ENCODE results near the gene DAGLB.

The DAGLB gene

DNA sequence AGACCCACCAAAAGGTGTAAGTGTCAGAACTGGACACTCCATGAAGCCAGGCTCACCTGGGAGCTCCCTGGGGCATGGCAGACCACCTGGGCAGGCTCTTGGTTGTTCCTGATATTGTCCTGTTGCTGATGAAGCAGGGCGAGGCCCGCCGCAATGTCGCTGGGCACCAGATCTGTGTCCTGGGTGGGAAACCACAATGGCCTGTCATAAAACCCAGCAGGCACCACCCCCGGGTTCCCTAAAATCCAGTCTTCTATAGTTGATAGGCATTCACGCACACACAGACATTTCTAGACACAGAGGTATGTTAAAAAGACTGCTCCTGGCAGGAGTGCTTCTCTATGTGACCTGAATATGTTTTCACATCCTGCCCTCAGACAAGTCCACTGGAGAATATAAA is 15.0 kb downstream of the DAGLB start:
- in situ Hi-C loops (cut with HindIII; ENCODE audit: low sequenced_read_pairs) = no loop called here

DNA sequence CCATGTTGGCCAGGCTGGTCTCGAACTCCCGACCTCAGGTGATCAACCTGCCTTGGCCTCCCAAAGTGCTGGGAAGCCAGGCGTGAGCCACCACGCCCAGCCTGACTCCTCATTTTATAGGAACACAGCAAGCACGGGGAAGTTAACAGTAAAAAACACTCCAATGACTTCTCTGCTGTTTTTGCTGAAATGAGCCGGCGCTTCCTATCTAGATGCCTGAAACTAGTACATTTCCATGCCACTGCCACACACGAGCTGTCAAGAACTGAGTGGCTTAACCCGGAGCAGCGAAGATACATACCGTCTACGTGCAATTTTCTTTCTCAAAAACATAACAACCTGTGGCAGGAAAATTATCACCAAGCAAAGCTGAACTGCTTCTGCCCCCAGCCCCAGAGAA is 16.8 kb downstream of the DAGLB start:
- in situ Hi-C loops (cut with HindIII; ENCODE audit: low sequenced_read_pairs) = no loop called here

DNA sequence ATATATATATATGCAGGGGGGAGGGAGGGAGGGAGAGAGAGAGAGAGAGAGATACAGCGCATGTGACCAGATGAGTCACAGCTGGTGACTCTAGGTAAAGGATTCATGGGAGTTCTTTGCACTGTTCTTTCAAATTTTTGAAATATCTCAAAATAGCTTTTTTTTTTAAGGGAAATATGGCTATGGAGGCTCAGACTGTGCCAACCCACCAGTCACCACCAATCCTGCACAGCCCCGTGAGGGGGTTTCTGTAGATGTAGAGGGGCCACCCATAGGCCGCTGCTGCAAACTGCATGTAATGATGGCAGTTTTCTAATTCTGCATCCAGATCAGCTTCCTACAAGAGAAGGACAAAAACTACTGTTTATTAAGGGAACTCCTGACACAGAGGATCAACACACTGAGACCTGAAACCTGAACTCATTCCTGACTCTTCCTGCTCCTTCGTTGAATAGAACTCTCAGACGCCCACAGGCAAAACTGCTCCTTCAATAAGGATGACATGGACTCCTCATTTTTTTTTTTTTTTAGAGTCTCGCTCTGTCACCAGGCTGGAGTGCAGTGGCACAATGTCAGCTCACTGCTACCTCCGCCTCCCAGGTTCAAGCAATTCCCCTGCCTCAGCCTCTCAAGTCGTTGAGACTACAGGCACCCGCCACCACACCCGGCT is 17.3 kb downstream of the DAGLB start:
- in situ Hi-C loops (cut with HindIII; ENCODE audit: low sequenced_read_pairs) = no loop called here

DNA sequence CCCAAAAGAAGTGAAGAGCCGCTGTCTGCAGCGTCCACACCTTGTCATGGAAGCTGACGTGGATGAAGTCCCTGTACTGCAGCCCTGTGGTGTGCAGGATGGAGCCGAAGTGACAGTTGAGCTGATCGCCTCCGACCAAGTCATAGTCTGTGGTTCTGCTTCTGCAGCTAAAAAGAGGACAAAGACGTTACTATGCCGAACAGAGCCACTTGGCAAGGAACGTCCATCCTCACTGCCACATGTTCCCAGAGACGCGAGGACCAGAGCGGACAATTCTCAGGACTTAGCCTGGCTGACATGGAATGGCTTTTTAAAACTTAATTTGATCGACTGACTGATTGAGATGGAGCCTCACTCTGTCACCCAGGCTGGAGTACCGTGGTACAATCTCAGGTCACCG is 21.8 kb downstream of the DAGLB start:
- in situ Hi-C loops (cut with HindIII; ENCODE audit: low sequenced_read_pairs) = no loop called here

DNA sequence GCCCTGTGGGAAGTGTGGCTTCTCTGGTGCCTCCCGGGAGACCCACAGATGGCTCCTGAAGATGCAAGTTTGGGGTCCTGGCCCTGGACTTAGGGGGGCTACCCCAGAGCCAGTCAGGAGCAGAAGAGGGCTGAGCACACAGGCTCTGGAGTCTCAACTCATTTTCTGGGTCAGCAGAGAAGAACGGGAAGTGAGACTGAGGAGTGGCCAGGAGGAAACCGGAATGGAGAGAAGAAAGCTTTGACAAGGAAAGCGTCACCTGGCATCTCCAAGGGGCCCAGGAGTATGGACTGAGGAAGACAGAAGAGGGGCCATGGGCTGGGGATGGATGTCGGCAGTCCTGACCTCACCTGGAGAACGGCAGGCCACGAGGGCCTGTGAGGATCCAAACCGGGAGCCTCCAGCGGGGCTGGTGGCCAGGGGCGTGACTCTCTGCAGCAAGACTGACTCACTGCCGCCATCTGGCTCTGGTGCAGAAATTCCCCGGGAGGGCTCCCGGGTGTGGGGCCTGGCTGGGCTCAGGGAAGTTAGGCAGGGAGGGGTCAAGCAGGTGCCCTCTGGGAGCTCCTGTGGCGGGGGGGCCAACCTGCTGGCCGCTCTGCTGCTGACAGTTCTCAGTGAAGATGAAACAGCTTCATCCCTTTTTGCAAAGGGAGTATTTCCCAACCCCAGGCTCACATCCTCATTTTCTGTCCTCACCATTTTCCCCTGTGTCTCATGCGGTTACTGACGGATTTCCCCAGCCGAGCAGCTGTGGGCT is 23.6 kb downstream of the DAGLB start:
- in situ Hi-C loops (cut with HindIII; ENCODE audit: low sequenced_read_pairs) = no loop called here

DNA sequence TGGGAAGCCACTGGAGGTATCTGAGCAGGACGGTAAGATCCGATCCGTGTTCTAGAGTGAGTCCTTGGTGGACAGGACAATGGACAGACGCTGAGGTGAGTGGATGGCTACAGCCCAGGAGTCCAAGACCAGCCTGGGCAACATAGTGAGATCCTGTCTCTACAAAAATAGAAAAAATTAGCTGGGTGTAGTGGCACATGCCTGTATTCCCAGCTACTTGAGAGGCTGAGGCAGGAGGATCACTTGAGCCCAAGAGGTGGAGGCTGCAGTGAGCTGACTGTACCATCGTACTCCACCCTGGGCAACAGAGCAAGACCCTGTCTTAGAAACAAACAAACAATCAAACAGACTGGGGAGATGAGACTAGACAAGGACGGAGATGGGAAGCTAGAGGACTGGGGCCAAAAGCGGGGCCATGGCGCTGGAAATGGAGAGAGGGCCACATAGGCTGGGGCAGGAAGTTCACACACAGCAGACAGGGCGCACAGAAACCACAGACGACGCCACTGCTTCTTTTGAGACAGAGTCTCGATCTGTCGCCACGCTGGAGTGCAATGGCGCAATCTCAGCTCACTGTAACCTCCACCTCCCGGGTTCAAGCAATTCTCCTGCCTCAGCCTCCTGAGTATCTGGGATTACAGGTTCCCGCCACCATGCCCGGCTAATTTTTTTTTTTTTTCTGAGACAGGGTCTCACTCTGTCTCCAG is 24.7 kb downstream of the DAGLB start:
- in situ Hi-C loops (cut with HindIII; ENCODE audit: low sequenced_read_pairs) = no loop called here

DNA sequence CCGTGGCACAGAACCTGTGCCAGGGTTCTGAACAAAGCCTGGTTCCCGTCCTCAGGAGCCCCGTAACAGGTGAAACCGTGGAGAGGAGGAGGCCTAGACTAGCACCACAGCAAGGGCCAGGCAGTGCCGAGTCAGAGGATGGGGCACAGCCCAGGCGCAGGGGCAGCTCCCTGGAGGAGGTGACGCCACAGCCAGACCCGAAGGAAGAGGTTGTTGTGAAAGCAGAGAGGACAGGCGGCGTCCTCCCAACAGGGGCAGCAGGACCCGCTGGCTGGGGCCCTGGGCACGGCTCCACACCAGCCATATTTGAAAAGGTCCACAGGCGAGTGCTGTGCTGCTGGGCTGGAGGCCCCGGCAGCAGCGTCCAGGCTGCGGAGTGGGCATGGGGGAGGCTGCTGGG is 25.7 kb downstream of the DAGLB start:
- in situ Hi-C loops (cut with HindIII; ENCODE audit: low sequenced_read_pairs) = no loop called here

DNA sequence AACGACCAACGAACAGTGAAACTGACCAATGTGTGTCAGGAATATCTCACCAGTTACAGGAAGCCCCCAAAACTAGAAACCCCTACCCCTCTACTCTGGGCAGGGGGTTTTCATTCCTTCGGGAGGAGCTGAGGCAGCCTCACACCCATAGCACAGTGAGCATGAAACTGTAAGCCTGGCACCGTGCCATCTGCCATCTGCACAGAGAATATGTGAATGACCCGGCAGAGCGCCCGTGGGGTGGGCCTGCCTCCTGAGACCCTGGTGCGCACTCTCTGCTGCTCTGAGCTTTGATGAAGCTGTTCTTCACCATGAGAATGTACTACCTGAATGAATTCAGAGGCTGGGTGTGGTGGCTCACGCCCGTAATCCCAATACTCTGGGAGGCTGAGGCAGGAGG is 27.1 kb downstream of the DAGLB start:
- in situ Hi-C loops (cut with HindIII; ENCODE audit: low sequenced_read_pairs) = no loop called here

DNA sequence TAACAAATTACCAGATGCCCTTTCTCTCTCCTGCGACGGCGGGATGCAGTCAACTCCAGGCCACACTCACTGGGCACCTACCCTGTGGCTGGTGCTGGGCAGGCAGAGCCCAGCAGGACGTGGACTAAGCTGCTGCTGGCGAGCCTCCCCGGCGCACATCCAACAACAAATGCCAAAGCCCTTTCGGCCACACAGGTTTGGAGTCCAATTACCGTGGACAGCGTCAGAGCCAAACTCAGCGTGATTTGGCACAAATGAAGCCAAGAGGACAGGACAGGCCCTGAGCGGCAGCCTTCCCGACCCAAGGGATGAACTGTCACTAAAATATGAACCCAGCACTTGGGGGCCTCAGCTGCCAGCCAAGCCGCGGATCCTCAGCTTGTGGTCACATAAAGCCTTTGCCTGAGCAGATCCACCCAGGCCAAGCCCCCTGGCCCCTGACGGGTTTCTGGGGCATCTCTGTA is 28.4 kb downstream of the DAGLB start:
- in situ Hi-C loops (cut with HindIII; ENCODE audit: low sequenced_read_pairs) = no loop called here

DNA sequence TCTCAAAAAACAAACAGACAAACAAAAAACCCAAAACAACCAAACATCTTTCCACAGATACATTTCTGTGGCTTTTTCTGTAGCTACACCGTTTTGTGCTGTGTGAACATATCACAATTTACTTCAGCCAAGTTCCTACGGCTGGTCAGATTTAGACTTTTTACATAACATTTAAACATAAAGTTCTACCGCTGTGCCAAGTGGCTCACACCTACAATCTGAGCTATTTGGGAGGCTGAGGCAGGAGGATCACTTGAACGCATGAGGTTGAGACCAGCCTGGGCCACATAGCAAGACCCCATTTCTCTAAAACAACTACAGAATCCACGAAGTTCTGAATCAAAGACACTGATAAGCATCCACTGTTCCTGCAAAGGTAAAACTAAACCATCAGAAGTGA is 30.3 kb downstream of the DAGLB start:
- in situ Hi-C loops (cut with HindIII; ENCODE audit: low sequenced_read_pairs) = no loop called here

DNA sequence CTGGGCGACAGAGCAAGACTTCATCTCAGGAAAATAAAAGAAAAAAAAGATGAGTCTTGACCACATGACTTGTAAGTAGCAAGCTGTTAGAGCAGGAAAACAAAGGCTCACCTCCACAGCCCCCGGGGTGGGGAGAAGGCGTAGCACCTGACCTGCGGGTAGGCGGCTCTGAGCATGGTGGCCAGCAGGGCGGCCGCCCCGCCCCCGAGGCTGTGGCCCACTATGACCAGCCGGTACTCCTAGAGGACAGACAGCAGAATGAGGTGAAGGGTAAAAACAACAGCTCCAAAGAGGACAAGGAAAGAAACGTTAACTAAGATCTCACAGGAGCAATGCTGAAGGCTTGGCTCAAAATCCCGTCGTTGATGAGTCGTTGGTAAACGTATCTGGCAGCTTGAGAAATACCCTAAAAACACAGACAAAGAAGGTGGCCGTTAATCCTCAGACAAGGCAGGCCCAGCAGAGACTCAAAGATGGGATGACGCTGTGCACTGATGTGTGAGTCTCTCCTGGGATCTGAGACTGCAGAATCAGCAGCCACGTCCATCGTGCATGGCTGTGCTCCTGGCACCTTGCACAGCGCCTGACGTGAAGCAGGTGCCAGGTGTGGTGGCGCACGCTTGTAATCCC is 31.1 kb downstream of the DAGLB start:
- in situ Hi-C loops (cut with HindIII; ENCODE audit: low sequenced_read_pairs) = no loop called here

DNA sequence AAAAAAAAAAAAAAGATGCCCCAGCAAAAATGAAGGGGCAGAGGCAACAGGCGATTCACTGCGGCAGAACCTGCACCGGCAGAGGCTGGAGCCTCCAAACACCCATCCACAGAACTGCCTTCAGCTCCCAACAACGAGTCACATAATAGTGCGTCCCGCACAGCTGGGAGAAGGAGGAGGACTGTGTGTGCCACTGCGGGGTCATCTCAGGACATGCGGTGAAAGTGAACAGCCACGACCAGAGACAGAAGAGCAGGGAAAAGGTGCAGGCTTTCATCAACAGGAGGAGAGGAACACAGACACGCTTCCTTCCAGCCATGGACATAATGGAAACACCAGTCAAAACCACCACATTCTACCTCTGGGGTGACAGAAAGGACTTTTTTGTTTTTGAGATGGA is 34.1 kb downstream of the DAGLB start:
- in situ Hi-C loops (cut with HindIII; ENCODE audit: low sequenced_read_pairs) = no loop called here

DNA sequence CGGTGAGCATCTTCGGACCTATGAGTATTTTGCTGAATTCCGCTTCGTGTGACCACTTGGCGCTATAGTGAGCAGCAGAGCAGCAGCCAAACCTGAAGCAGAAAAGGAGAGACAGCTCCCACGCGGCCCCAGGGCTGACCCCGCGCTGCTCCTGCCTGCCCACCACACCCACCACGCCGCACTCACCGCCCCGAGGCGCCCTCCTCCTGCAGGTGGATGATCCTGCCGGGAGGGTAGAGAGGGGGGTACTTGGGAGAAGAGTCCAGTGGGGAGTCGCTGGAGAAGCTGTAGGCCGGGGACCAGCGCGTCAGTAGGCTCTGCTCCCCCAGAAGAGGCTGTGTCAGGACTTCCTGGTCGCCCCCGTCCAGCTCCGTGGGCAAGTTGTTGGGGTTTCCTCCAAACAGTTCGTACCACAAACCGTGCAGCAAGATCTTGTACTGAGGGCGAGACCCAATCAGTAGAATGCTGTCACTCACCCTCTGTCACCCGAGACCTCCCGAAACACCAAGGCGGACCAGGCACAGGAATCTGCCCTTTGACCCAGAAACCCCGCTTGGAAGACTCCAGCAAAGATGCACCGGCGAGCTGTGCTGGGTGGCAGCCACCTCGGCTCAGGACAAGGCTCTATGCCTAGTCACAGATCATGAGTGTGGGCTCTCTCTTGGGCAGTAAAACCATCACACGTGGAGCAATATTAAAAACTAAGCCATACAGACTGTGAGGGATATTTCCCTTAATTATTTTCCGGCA is 37.6 kb downstream of the DAGLB start:
- in situ Hi-C loops (cut with HindIII; ENCODE audit: low sequenced_read_pairs) = no loop called here

DNA sequence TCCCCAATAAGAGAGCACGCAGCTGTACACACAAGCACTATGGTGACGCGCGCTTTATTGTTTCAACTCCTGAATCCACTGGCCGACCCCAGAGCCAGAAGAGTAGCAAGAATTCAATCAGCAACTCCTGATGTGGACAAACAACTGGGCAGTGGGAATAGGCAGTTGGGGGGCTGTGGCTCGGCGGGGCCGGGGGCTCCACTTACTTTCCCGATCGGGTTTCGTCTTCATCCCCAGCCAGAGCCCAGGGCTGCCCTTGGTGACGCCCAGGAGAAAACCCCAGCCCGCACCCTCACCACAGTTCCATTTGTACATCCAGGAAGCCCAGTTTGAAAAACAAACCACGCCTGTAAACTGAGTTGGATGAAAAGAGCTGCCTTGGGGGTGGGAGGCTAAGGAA is 38.7 kb downstream of the DAGLB start:
- in situ Hi-C loops (cut with HindIII; ENCODE audit: low sequenced_read_pairs) = no loop called here

DNA sequence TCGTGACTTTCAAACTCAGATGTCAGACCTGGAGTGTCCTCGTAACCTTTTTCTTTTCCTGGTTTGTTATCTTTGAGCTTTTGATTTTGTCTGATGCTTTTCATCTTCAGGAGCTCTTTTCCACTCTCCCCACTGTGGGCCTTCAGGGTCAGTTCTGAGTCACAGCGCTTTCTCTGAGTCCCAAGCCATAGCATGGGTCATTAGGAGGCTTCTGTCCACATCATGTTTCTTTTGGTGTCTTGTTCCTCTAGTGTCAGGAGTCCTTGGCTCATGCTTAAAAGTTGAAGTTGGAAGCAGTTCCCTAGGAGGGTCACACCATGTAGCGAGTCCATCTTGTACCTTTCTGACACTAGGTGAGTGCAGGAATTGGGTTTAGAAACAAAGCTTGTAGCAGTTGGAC is 40.3 kb downstream of the DAGLB start:
- in situ Hi-C loops (cut with HindIII; ENCODE audit: low sequenced_read_pairs) = no loop called here

DNA sequence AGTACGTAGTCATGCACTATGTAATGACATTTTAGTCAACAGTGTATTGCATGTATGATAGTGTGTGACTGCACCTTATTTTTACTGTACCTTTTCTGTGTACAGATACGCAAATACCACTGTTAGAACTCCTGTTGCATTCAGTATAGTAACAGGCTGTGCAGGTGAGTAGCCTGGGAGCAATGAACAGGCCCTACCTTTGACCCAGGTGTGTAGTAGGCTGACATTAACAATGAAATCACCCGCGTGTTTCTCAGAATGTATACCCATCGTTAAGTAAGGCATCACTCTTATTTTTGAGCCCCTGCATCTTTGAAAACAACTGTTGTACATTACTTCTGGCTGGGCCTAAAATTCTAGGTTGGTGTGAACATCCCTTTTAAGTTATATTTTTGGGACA is 41.6 kb downstream of the DAGLB start:
- in situ Hi-C loops (cut with HindIII; ENCODE audit: low sequenced_read_pairs) = no loop called here

DNA sequence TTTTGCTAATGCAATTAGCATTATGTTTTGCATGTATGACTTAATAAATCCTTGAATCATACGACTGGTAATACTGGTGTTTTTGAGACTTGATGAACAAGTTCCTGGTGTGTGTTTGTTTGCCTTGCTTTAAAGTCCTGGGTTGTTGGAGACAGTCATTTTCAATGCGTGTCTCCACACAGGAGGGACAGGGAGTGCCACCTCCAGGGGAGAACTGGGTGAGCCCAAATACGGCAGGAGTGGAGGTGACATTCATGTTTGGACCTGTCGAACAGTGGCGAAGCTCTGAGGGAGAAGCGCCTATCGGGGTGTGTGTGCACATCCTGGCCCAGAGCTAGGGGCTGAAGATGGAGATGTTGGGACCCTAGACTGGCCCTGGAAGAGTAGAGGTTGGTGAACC is 43.8 kb downstream of the DAGLB start:
- in situ Hi-C loops (cut with HindIII; ENCODE audit: low sequenced_read_pairs) = no loop called here

DNA sequence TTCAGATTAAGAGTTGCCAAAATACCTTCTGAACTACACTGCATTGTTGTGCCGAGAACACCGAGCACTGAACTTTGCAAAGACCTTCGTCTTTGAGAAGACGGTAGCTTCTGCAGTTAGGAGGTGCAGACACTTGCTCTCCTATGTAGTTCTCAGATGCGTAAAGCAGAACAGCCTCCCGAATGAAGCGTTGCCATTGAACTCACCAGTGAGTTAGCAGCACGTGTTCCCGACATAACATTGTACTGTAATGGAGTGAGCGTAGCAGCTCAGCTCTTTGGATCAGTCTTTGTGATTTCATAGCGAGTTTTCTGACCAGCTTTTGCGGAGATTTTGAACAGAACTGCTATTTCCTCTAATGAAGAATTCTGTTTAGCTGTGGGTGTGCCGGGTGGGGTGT is 45.0 kb downstream of the DAGLB start:
- in situ Hi-C loops (cut with HindIII; ENCODE audit: low sequenced_read_pairs) = no loop called here

DNA sequence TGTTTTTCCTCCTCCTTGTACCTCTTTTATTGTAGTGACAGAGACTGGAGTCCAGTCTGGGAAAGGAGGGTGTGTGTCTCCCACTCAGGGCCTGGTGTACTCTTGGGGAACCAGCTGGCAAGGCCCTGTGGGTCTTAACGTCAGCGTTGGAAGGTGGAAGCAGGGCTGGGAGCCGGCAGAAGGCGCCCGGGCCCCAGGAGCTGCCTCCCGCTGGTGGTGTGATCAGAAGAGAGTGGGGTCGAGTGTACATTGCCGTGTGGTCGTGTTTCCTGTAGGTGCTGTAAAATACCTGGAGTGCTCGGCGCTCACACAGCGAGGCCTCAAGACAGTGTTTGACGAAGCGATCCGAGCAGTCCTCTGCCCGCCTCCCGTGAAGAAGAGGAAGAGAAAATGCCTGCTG is 45.7 kb downstream of the DAGLB start:
- in situ Hi-C loops (cut with HindIII; ENCODE audit: low sequenced_read_pairs) = no loop called here

DNA sequence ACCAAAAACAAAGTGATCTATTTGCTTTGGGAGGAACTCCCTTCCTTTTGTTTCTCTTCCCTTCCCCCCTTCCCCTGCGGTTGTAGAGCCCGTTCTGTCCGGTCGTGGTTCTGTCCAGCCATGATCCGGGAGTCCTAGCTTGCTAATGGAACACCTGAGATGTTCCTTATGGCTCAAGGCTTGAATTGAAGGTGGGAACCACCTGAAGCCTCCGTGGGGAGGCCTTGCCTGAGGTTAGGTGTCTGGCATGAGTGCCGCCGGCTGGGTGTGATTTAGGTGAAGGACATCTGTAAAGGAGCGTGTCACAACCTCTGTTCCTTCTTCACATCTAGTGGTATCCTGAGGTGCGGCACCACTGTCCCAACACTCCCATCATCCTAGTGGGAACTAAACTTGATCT is 46.2 kb downstream of the DAGLB start:
- in situ Hi-C loops (cut with HindIII; ENCODE audit: low sequenced_read_pairs) = no loop called here
